Neural progenitor cell (in vitro differentiated cells): ENCODE measurements around the gene ZNF664.

Experiments used
- EZH2 ChIP-seq: fragments of 200-600 bp; sonication (generic); IDR thresholded peaks from 2 replicates; pipeline ENCODE4 v1.6.1; 2017; ENCODE audit warnings: antibody characterized with exemption, mild to moderate bottlenecking, moderate library complexity
- EZH2phosphoT487 ChIP-seq: fragments of 200-600 bp; sonication (generic); IDR thresholded peaks from 2 replicates; pipeline ENCODE4 v1.6.1; 2017; ENCODE audit warnings: antibody characterized with exemption
- TF ChIP-seq, protein P1 (sequence below): fragments of 200-600 bp; sonication (generic); IDR thresholded peaks from 2 replicates; pipeline ENCODE4 v1.5.1; 2017; ENCODE audit warnings: antibody characterized with exemption, mild to moderate bottlenecking

DNA sequence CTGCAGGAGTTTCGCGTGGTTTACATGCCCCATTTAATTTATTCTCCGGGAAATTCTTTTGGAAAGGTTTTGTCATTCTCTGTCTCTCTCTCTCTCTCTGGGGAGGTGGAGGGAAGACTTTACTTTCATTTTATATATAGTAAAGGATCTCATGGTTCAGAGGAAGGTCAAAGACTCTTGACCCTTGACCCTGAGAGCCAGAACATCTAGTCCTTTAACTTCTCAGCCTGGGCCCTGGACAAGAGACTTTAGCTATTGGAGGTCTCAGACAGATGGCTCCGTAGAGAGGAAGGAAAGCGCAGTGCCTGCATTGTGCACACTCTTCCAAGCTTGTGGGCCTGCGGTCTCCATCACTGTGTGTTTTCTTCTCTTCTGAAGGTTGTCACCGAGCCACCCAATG, 44.1 kb upstream of the ZNF664 start:
- TF ChIP-seq EZH2phosphoT487 (no peak), EZH2 (no peak)
- TF ChIP-seq, protein P1, sequence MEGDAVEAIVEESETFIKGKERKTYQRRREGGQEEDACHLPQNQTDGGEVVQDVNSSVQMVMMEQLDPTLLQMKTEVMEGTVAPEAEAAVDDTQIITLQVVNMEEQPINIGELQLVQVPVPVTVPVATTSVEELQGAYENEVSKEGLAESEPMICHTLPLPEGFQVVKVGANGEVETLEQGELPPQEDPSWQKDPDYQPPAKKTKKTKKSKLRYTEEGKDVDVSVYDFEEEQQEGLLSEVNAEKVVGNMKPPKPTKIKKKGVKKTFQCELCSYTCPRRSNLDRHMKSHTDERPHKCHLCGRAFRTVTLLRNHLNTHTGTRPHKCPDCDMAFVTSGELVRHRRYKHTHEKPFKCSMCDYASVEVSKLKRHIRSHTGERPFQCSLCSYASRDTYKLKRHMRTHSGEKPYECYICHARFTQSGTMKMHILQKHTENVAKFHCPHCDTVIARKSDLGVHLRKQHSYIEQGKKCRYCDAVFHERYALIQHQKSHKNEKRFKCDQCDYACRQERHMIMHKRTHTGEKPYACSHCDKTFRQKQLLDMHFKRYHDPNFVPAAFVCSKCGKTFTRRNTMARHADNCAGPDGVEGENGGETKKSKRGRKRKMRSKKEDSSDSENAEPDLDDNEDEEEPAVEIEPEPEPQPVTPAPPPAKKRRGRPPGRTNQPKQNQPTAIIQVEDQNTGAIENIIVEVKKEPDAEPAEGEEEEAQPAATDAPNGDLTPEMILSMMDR: no peak
